Body of pancreas (tissue), 4 donors: ENCODE data around the gene CFAP46. TPM values are rescaled to one million over a fixed set of nuclear protein-coding genes. Genes with fewer than 3 reads are reported as not detected.

ENCODE experiments used
- ATAC-seq: fragments of 150-250 bp; one replicate; pipeline ENCODE4 v1.9.1; 2016
- DNase-seq, 4 donors: peaks; one replicate each; pipeline ENCODE4 v3.0.0-alpha.2; 2019
- H3K27ac ChIP-seq, 4 donors: fragments of 200-600 bp; sonication (generic); 1 replicate in 3 of 4; 2 replicates in 1 of 4; pipeline versions ENCODE4 v1.5.1 to v1.6.1; 2016 to 2019; ENCODE audit warnings: mild to moderate bottlenecking in 1 of 4, mixed read lengths in 1 of 4, moderate library complexity in 1 of 4
- H3K27me3 ChIP-seq, 2 donors: fragments of 200-600 bp; sonication (generic); one replicate each; pipeline ENCODE4 v1.6.0; 2016; ENCODE audit warnings: mild to moderate bottlenecking in 1 of 2
- H3K36me3 ChIP-seq, 2 donors: fragments of 200-600 bp; sonication (generic); replicated peaks in 1 of 2; 2 replicates each; pipeline ENCODE4 v1.5.1; 2016; ENCODE audit warnings: low read depth in 2 of 2; ENCODE audit not compliant: insufficient read depth in 1 of 2
- H3K4me1 ChIP-seq: fragments of 200-600 bp; sonication (generic); one replicate; pipeline ENCODE4 v1.6.0; 2016
- H3K4me3 ChIP-seq, 2 donors: fragments of 200-600 bp; sonication (generic); 1 replicate in 1 of 2; 2 replicates in 1 of 2; pipeline ENCODE4 v1.5.1; 2016 to 2019
- H3K9me3 ChIP-seq, 3 donors: fragments of 200-600 bp; sonication (generic); 1 replicate in 2 of 3; 2 replicates in 1 of 3; pipeline ENCODE4 v1.5.1; 2016
- POLR2A ChIP-seq, 3 donors: fragments of 450-650 bp; IDR thresholded peaks; one replicate each; pipeline ENCODE4 v1.6.1; 2016; ENCODE audit warnings: antibody characterized with exemption in 3 of 3, mild to moderate bottlenecking in 2 of 3
- WGBS, 2 donors: methylation state at CpG; one replicate each; pipeline ENCODE4 v1.1.5; 2017; 5-methylcytosine and 5-hydroxymethylcytosine counted together
- intact Hi-C: fragments of 100-400 bp; cut with DNase I; formaldehyde crosslinking; loops from one replicate; pipeline ENCODE4 v1.15.1; 2023
- total RNA-seq, 2 donors: library from RNA; depleted of rRNA; stranded (reverse); fragments of >200 nt; gene quantifications; one replicate each; pipeline ENCODE4 v1.1.0, GENCODE V29; 2016
- TF ChIP-seq, protein P1 (sequence below), 7 experiments: fragments of 450-650 bp in 4 of 7; fragments of 200-600 bp in 3 of 7; sonication (generic) in 3 of 7; IDR thresholded peaks; one replicate each; pipeline ENCODE4 v1.5.1; 2016 to 2019; ENCODE audit warnings: antibody characterized with exemption in 7 of 7

The CFAP46 gene
- total RNA-seq, 2 donors from 2014 or later: 0.33 to 0.52 TPM

DNA sequence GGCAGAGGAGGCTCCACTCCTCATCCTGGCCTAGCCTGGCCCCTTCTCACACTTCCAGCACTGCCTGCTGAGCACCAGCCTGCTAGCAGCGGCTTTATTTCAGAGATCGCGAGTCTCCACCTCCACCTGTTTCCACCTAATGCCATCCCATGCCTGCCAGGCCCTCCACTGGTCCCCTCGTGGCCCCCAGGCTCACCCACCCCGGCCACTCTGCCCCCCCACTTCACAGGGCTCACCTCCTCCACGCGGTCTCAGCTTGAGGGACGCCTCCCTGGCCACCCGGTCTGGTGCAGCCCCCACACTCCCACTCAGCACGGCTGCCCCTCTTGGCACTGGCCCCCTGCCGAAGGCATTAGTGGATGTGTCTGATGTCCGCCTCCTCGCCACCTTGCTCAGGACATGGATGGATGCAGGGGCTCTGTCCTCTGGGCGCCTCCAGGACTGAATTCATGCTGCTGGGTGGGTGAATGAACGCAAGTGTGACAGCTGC, 152.7 kb downstream of the CFAP46 start:
- H3K27me3 ChIP-seq: peaks cover 0 to 30% of the 10 kb centered on the region in 2 donors
- H3K4me1 ChIP-seq: peaks cover 26% of the 10 kb centered on the region
- no peaks in the 10 kb centered on the region for H3K36me3 ChIP-seq
- TF ChIP-seq, protein P1, sequence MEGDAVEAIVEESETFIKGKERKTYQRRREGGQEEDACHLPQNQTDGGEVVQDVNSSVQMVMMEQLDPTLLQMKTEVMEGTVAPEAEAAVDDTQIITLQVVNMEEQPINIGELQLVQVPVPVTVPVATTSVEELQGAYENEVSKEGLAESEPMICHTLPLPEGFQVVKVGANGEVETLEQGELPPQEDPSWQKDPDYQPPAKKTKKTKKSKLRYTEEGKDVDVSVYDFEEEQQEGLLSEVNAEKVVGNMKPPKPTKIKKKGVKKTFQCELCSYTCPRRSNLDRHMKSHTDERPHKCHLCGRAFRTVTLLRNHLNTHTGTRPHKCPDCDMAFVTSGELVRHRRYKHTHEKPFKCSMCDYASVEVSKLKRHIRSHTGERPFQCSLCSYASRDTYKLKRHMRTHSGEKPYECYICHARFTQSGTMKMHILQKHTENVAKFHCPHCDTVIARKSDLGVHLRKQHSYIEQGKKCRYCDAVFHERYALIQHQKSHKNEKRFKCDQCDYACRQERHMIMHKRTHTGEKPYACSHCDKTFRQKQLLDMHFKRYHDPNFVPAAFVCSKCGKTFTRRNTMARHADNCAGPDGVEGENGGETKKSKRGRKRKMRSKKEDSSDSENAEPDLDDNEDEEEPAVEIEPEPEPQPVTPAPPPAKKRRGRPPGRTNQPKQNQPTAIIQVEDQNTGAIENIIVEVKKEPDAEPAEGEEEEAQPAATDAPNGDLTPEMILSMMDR (IDR thresholded peaks at IDR 0.05): no peak
- no peak for TF ChIP-seq POLR2A (IDR thresholded peaks at IDR 0.05)
- H3K27ac ChIP-seq: no peak overlapping the region
- no peak overlapping the region for H3K4me3 ChIP-seq
- ATAC-seq (no peak), DNase-seq (no peak)
- intact Hi-C loops: loop anchor here (10.0 kb wide), 1 partner anchor 135 kb away; no protein-coding TSS in a partner anchor
- H3K9me3 ChIP-seq: no peaks in the 10 kb centered on the region
- 49 to 51% methylated on average over 8 to 15 of the region's 15 CpGs for WGBS, 2 donors

- ATAC-seq (no peak), DNase-seq (no peak)
- 7% methylated on average over 29 of the region's 30 CpGs; no CpG with 5 or more reads in 1 of the 2 donors for WGBS, 2 donors
- intact Hi-C loops: loop anchor here (10.0 kb wide), 1 partner anchor 134 kb away; no protein-coding TSS in a partner anchor
- Histone ChIP-seq H3K36me3 (no peaks in the 10 kb centered on the region), H3K4me1 (peaks cover 26% of the 10 kb centered on the region), H3K9me3 (no peaks in the 10 kb centered on the region), H3K27ac (no peak overlapping the region), H3K27me3 (peaks cover 0 to 33% of the 10 kb centered on the region in 2 donors), H3K4me3 (no peak overlapping the region)
- TF ChIP-seq POLR2A (IDR thresholded peaks at IDR 0.05): no peak
- TF ChIP-seq, protein P1 (IDR thresholded peaks at IDR 0.05): no peak
These were observed 153.5 kb downstream of the CFAP46 start for GRCh38 chr10:132788831-132789219.

DNA sequence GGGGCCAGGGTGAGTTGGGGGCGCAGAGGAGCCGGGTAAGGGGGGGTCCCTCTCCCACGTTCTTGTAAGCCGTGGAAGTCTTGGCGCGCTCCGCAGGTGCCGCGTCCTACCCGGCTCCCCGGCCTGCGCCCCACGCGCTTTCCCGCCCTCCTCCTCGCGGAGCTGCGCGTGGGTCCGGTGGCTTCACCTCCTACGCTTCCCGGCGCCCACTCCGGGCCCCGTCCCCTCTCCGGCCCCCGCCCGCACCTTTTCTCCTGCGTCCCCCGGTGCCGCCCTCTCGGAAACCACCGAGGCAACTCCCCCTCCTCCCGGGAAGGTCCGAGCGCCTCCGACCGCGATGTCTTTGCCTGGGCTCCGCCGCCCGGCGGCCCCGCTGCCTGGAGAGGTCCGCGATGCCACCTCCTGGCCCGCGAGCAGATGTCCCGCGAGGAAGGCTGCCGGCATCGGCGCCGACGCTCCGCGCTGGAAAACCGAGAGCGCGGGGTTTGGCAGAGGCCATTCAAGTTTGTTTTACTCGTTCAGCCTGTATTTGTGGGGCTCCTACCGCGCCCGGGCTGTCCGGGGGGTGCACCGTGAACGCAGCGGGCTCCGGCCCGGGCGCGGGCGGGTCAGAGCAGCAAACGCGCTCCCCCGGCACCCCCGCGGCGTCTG, 154.1 kb downstream of the CFAP46 start:
- no peak for DNase-seq
- intact Hi-C loops: loop anchor here (10.0 kb wide), 1 partner anchor 134 kb away; no protein-coding TSS in a partner anchor

DNA sequence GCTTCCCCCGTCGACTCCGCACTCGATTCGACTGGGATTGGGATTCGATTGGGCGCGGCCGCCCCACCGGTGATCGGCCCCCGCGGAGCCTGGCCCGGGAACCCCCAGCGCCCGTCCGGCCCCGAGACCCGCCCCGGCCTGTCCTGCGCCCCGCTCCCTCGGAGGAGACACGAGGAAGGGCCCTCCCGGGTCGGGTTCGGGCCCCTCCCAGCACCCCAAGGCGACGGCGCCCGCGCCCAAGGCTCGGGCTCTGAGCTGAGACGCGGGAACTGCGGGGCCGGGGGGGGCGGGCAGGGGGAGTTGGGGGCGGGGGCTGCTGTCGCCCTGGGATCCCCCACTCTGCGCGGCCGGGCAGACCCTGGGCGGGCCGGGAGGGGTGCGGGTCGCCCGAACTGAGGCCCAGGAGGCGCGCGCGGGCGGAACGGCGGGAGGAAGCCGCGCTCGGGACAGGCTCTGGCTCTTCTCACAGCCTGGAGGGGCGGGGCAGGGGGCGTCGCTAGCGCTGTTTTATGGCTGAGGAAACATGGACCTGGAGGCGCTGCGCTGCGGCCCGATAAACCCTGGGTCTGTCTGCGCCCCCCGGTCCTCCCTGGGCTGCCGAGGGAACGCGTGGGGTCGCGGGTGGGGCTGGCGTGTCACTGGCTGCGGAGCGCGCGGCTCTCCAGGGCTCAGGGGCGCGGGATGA, 154.7 kb downstream of the CFAP46 start:
- intact Hi-C loops: loop anchor here (10.0 kb wide), 1 partner anchor 133 kb away; no protein-coding TSS in a partner anchor

More for the DNA sequence above, 154.1 kb downstream of the CFAP46 start:
- H3K4me3 ChIP-seq: no peak overlapping the region
- H3K27me3 ChIP-seq: peaks cover 0 to 33% of the 10 kb centered on the region in 2 donors
- peaks cover 26% of the 10 kb centered on the region for H3K4me1 ChIP-seq
- no peaks in the 10 kb centered on the region for H3K36me3 ChIP-seq
- WGBS, 2 donors: 1 to 5% methylated on average over 12 to 70 of the region's 79 CpGs
- no peaks in the 10 kb centered on the region for H3K9me3 ChIP-seq
- no peak for TF ChIP-seq POLR2A (IDR thresholded peaks at IDR 0.05)
- TF ChIP-seq, protein P1 (IDR thresholded peaks at IDR 0.05): peak in 4 of 7 experiments; percentile 10 to 36 (median 29)
- no peak for ATAC-seq
- no peak overlapping the region for H3K27ac ChIP-seq

More for the DNA sequence above, 154.7 kb downstream of the CFAP46 start:
- peaks cover 26% of the 10 kb centered on the region for H3K4me1 ChIP-seq
- peaks cover 0 to 33% of the 10 kb centered on the region in 2 donors for H3K27me3 ChIP-seq
- no peak overlapping the region for H3K27ac ChIP-seq
- H3K4me3 ChIP-seq: no peak overlapping the region
- no peaks in the 10 kb centered on the region for H3K9me3 ChIP-seq
- ATAC-seq (no peak), DNase-seq (no peak)
- H3K36me3 ChIP-seq: peaks cover 0 to 2% of the 10 kb centered on the region in 2 donors
- no peak for TF ChIP-seq POLR2A (IDR thresholded peaks at IDR 0.05)
- TF ChIP-seq, protein P1 (IDR thresholded peaks at IDR 0.05): no peak
- WGBS, 2 donors: 3% methylated on average over 25 of the region's 80 CpGs; no CpG with 5 or more reads in 1 of the 2 donors
